K562 (cell line): ENCODE results near the gene MAMDC4. TPM values are rescaled to one million over a fixed set of nuclear protein-coding genes. Genes with fewer than 3 reads are reported as not detected.

Source experiments
- CREB3L1 ChIP-seq: fragments of 450-650 bp; IDR thresholded peaks from 2 replicates; pipeline ENCODE4 v1.6.1; 2014; ENCODE audit warnings: low read depth, mild to moderate bottlenecking, moderate library complexity, borderline replicate concordance
- EP300 ChIP-seq: IDR thresholded peaks from 2 replicates; pipeline ENCODE4 v1.6.1; 2012; ENCODE audit warnings: low read length, improper control_type of control experiment
- GTF2A2 ChIP-seq: IDR thresholded peaks from 2 replicates; pipeline ENCODE4 v1.6.1; 2016; ENCODE audit warnings: mild to moderate bottlenecking, missing genetic modification characterization, missing compliant biosample characterization
- GTF3C2 ChIP-seq: IDR thresholded peaks from 3 replicates; pipeline ENCODE4 v1.6.1; 2011; ENCODE audit warnings: borderline replicate concordance, mild to moderate bottlenecking, moderate library complexity; ENCODE audit not compliant: insufficient read length; ENCODE audit errors: extremely low read depth
- KAT7 ChIP-seq: sonication (generic); formaldehyde crosslinking; IDR thresholded peaks from 2 replicates; pipeline ENCODE4 v1.8.0; 2022; ENCODE audit warnings: missing genetic modification reagents, mild to moderate bottlenecking, borderline replicate concordance
- NFIX ChIP-seq: fragments of 250-450 bp; sonication (Bioruptor Pico); IDR thresholded peaks from 2 replicates; pipeline ENCODE4 v1.4.0; 2020; ENCODE audit warnings: low read depth, mild to moderate bottlenecking, moderate library complexity
- RB1 ChIP-seq: fragments of 450-650 bp; IDR thresholded peaks from 2 replicates; pipeline ENCODE4 v1.6.1; 2017; ENCODE audit warnings: low read depth, mild to moderate bottlenecking
- SIN3B ChIP-seq: fragments of 450-650 bp; IDR thresholded peaks from 2 replicates; pipeline ENCODE4 v1.6.1; 2017; ENCODE audit warnings: low read depth, mild to moderate bottlenecking, moderate library complexity
- ZBTB40 ChIP-seq, 2 experiments: fragments of 450-650 bp in 1 of 2; sonication (generic) in 1 of 2; formaldehyde crosslinking in 1 of 2; IDR thresholded peaks; 2 replicates each; pipeline versions ENCODE4 v1.7.1 to v1.9.0; 2016 to 2022; ENCODE audit warnings: inconsistent platforms in 1 of 2, mild to moderate bottlenecking in 1 of 2, missing genetic modification reagents in 1 of 2
- ZNF655 ChIP-seq: fragments of 250-450 bp; sonication (Bioruptor Pico); IDR thresholded peaks from 2 replicates; pipeline ENCODE4 v1.5.0; 2021
- polyA plus RNA-seq, 8 experiments: library from polyadenylated mRNA; depleted of rRNA in 4 of 8; stranded (reverse) in 5 of 8; unstranded in 3 of 8; fragments of >200 nt; fragmentation: Nextera tagmentation in 2 of 8; fragmentation: Illumina TruSeq in 1 of 8; extraction: Ambion mirVana in 2 of 8; extraction: Trizol in 1 of 8; gene quantifications; 2 replicates each; pipeline versions ENCODE4 v1.2.1 to v1.2.3, GENCODE V29; 2011 to 2014; ENCODE audit warnings: inconsistent platforms in 1 of 8, missing spikeins in 1 of 8
- total RNA-seq, 7 experiments: library from RNA; depleted of rRNA in 6 of 7; stranded (reverse); fragments of >200 nt in 6 of 7; fragmentation: Illumina TruSeq in 2 of 7; extraction: Trizol in 2 of 7; gene quantifications; 2 replicates each; pipeline versions ENCODE4 v1.2.1 to v1.2.3, GENCODE V29; 2011 to 2021; ENCODE audit warnings: low replicate concordance in 1 of 7

Gene MAMDC4
- total and polyA plus RNA-seq, 9 of the 15 experiments (the other 6 are each of a cell fraction or from before 2014, with no cell fraction given): 0.03 to 10.8 (median 1.5) TPM

- TF ChIP-seq GTF3C2: no peak
- peak; percentile 22; the same call in 1 of the 2 replicates for TF ChIP-seq EP300
- peak; percentile 66 for TF ChIP-seq ZBTB40 (IDR thresholded peaks at IDR 0.05)
- no peak for TF ChIP-seq ZBTB40 (CRISPR knock-in tag; IDR thresholded peaks at IDR 0.05)
- peak; percentile 90 for TF ChIP-seq CREB3L1
- no peak for TF ChIP-seq NFIX (CRISPR knock-in tag)
- no peak for TF ChIP-seq GTF2A2 (tag)
- TF ChIP-seq RB1: peak; percentile 74
- TF ChIP-seq SIN3B: peak; percentile 78; the same call in 1 of the 2 replicates
- peak; percentile 45; the same call in 1 of the 2 replicates for TF ChIP-seq KAT7 (CRISPR knock-in tag)
- no peak for TF ChIP-seq ZNF655
Measured at GRCh38 chr9:136849038-136849959, 2.8 kb upstream of the MAMDC4 start, which contains the start of gene PHPT1 (continued).
